Measurements from ENCODE around the gene CARD10. TPM values are rescaled to one million over a fixed set of nuclear protein-coding genes. Genes with fewer than 3 reads are reported as not detected.
A peak's percentile ranks its signal among the peaks of the same experiment; 100 is the strongest.

Gene CARD10
- total and polyA plus RNA-seq, 2 of the 13 experiments (the other 11 are each of a cell fraction or from before 2014, with no cell fraction given): 35.2 to 55.8 TPM

DNA sequence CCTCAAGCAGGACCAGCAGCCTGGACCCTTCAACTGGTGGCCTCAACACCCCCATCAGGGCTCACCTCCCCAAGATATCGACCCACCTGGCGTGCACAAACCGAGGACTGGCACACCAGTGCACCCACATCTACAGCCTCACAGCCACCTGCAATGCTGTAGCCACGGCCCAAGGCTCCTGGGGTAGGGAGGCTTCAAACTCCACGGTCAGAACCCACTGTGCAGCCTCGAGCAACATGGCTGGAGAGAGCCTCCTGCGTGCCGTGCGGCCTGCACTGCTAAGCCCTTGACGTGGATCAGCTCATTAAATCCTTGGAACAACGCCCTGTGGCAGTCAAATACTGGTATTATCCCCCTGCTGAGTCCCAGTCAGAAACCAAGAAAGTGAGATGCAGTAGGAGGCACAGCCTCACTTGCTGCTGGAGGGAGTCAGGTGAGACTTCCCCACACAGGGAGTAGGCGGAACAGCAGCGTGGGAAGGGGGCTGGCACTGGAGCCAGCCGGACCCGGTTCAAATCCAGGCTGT is 4.6 kb downstream of the CARD10 start (continued):
- TF ChIP-seq, protein P1, sequence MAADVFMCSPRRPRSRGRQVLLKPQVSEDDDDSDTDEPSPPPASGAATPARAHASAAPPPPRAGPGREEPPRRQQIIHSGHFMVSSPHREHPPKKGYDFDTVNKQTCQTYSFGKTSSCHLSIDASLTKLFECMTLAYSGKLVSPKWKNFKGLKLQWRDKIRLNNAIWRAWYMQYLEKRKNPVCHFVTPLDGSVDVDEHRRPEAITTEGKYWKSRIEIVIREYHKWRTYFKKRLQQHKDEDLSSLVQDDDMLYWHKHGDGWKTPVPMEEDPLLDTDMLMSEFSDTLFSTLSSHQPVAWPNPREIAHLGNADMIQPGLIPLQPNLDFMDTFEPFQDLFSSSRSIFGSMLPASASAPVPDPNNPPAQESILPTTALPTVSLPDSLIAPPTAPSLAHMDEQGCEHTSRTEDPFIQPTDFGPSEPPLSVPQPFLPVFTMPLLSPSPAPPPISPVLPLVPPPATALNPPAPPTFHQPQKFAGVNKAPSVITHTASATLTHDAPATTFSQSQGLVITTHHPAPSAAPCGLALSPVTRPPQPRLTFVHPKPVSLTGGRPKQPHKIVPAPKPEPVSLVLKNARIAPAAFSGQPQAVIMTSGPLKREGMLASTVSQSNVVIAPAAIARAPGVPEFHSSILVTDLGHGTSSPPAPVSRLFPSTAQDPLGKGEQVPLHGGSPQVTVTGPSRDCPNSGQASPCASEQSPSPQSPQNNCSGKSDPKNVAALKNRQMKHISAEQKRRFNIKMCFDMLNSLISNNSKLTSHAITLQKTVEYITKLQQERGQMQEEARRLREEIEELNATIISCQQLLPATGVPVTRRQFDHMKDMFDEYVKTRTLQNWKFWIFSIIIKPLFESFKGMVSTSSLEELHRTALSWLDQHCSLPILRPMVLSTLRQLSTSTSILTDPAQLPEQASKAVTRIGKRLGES (CRISPR knock-in tag; IDR thresholded peaks at IDR 0.05; ENCODE audit: borderline replicate concordance): no peak
- TF ChIP-seq, protein P2, sequence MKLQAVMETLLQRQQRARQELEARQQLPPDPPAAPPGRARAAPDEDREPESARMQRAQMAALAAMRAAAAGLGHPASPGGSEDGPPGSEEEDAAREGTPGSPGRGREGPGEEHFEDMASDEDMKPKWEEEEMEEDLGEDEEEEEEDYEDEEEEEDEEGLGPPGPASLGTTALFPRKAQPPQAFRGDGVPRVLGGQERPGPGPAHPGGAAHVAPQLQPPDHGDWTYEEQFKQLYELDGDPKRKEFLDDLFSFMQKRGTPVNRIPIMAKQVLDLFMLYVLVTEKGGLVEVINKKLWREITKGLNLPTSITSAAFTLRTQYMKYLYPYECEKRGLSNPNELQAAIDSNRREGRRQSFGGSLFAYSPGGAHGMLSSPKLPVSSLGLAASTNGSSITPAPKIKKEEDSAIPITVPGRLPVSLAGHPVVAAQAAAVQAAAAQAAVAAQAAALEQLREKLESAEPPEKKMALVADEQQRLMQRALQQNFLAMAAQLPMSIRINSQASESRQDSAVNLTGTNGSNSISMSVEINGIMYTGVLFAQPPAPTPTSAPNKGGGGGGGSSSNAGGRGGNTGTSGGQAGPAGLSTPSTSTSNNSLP (IDR thresholded peaks at IDR 0.05; ENCODE audit: low read depth, low read length): no peak
- TF ChIP-seq ZNF354B (CRISPR knock-in tag; IDR thresholded peaks at IDR 0.05): no peak
- TF ChIP-seq RBM39 (IDR thresholded peaks at IDR 0.05; ENCODE audit: low read depth, low read length, poor library complexity, severe bottlenecking): no peak
- TF ChIP-seq, protein P3, sequence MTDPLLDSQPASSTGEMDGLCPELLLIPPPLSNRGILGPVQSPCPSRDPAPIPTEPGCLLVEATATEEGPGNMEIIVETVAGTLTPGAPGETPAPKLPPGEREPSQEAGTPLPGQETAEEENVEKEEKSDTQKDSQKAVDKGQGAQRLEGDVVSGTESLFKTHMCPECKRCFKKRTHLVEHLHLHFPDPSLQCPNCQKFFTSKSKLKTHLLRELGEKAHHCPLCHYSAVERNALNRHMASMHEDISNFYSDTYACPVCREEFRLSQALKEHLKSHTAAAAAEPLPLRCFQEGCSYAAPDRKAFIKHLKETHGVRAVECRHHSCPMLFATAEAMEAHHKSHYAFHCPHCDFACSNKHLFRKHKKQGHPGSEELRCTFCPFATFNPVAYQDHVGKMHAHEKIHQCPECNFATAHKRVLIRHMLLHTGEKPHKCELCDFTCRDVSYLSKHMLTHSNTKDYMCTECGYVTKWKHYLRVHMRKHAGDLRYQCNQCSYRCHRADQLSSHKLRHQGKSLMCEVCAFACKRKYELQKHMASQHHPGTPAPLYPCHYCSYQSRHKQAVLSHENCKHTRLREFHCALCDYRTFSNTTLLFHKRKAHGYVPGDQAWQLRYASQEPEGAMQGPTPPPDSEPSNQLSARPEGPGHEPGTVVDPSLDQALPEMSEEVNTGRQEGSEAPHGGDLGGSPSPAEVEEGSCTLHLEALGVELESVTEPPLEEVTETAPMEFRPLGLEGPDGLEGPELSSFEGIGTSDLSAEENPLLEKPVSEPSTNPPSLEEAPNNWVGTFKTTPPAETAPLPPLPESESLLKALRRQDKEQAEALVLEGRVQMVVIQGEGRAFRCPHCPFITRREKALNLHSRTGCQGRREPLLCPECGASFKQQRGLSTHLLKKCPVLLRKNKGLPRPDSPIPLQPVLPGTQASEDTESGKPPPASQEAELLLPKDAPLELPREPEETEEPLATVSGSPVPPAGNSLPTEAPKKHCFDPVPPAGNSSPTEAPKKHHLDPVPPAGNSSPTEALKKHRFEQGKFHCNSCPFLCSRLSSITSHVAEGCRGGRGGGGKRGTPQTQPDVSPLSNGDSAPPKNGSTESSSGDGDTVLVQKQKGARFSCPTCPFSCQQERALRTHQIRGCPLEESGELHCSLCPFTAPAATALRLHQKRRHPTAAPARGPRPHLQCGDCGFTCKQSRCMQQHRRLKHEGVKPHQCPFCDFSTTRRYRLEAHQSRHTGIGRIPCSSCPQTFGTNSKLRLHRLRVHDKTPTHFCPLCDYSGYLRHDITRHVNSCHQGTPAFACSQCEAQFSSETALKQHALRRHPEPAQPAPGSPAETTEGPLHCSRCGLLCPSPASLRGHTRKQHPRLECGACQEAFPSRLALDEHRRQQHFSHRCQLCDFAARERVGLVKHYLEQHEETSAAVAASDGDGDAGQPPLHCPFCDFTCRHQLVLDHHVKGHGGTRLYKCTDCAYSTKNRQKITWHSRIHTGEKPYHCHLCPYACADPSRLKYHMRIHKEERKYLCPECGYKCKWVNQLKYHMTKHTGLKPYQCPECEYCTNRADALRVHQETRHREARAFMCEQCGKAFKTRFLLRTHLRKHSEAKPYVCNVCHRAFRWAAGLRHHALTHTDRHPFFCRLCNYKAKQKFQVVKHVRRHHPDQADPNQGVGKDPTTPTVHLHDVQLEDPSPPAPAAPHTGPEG (CRISPR knock-in tag; IDR thresholded peaks at IDR 0.05): no peak
- TF ChIP-seq, protein P4, sequence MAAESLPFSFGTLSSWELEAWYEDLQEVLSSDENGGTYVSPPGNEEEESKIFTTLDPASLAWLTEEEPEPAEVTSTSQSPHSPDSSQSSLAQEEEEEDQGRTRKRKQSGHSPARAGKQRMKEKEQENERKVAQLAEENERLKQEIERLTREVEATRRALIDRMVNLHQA (CRISPR knock-in tag; IDR thresholded peaks at IDR 0.05): no peak
- TF ChIP-seq KDM5B (CRISPR knock-in tag; IDR thresholded peaks at IDR 0.05; ENCODE audit: borderline replicate concordance): no peak
- peak; percentile 38; the same call in 1 of the 2 replicates for TF ChIP-seq ZNF768 (CRISPR knock-in tag; IDR thresholded peaks at IDR 0.05)
- no peak for TF ChIP-seq REXO4 (CRISPR knock-in tag; IDR thresholded peaks at IDR 0.05; ENCODE audit: borderline replicate concordance)
- TF ChIP-seq ZNF10 (CRISPR knock-in tag; IDR thresholded peaks at IDR 0.05; ENCODE audit: borderline replicate concordance, low read depth): no peak
- TF ChIP-seq, protein P5, sequence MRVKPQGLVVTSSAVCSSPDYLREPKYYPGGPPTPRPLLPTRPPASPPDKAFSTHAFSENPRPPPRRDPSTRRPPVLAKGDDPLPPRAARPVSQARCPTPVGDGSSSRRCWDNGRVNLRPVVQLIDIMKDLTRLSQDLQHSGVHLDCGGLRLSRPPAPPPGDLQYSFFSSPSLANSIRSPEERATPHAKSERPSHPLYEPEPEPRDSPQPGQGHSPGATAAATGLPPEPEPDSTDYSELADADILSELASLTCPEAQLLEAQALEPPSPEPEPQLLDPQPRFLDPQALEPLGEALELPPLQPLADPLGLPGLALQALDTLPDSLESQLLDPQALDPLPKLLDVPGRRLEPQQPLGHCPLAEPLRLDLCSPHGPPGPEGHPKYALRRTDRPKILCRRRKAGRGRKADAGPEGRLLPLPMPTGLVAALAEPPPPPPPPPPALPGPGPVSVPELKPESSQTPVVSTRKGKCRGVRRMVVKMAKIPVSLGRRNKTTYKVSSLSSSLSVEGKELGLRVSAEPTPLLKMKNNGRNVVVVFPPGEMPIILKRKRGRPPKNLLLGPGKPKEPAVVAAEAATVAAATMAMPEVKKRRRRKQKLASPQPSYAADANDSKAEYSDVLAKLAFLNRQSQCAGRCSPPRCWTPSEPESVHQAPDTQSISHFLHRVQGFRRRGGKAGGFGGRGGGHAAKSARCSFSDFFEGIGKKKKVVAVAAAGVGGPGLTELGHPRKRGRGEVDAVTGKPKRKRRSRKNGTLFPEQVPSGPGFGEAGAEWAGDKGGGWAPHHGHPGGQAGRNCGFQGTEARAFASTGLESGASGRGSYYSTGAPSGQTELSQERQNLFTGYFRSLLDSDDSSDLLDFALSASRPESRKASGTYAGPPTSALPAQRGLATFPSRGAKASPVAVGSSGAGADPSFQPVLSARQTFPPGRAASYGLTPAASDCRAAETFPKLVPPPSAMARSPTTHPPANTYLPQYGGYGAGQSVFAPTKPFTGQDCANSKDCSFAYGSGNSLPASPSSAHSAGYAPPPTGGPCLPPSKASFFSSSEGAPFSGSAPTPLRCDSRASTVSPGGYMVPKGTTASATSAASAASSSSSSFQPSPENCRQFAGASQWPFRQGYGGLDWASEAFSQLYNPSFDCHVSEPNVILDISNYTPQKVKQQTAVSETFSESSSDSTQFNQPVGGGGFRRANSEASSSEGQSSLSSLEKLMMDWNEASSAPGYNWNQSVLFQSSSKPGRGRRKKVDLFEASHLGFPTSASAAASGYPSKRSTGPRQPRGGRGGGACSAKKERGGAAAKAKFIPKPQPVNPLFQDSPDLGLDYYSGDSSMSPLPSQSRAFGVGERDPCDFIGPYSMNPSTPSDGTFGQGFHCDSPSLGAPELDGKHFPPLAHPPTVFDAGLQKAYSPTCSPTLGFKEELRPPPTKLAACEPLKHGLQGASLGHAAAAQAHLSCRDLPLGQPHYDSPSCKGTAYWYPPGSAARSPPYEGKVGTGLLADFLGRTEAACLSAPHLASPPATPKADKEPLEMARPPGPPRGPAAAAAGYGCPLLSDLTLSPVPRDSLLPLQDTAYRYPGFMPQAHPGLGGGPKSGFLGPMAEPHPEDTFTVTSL (CRISPR knock-in tag; IDR thresholded peaks at IDR 0.05; ENCODE audit: borderline replicate concordance): no peak

Measured in HepG2 (cell line).